Measurements from ENCODE around the gene HCN3.

HCN3 gene

DNA sequence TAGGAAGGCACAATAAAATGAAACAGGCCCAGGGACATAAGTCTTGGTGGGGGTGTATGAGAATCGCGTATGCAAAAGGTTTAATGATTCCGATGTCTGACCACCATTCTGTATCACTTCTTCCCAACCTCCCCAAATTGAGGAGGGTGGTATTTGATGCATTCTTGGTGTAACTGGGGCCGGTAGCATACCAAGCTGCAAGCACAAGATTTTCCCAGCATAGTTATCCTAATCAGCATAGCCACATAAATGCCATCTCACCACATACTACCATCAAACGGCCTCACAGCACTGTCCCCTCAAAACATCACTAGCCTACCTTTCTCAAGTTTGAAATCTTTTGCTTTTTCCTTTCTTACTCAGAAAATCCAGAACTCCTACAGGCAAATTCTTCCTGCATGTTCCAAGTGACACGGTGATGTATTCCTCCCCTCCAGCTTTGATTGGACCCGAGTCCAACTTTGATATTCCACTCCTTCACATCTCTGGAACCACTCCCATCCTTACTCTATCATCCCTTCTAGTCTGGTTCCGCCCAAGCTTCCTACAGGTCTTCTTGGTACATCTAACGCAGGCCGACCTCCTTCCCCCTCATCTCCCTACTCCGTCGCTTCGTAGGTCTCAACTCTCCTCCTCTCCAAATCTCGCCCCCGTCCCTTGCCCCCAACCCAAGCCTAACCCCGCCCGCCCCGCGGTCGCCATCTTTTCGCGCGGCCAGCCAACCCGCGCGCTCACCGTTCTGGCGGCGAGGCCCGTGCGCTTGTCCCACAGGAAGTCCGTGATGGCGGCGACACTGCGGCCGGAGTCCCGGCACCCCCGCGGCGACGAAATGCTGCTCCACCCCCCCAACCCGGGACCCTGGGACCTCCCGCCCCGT, 4.6 kb upstream of the HCN3 start (continued):
- TF ChIP-seq, protein P1, sequence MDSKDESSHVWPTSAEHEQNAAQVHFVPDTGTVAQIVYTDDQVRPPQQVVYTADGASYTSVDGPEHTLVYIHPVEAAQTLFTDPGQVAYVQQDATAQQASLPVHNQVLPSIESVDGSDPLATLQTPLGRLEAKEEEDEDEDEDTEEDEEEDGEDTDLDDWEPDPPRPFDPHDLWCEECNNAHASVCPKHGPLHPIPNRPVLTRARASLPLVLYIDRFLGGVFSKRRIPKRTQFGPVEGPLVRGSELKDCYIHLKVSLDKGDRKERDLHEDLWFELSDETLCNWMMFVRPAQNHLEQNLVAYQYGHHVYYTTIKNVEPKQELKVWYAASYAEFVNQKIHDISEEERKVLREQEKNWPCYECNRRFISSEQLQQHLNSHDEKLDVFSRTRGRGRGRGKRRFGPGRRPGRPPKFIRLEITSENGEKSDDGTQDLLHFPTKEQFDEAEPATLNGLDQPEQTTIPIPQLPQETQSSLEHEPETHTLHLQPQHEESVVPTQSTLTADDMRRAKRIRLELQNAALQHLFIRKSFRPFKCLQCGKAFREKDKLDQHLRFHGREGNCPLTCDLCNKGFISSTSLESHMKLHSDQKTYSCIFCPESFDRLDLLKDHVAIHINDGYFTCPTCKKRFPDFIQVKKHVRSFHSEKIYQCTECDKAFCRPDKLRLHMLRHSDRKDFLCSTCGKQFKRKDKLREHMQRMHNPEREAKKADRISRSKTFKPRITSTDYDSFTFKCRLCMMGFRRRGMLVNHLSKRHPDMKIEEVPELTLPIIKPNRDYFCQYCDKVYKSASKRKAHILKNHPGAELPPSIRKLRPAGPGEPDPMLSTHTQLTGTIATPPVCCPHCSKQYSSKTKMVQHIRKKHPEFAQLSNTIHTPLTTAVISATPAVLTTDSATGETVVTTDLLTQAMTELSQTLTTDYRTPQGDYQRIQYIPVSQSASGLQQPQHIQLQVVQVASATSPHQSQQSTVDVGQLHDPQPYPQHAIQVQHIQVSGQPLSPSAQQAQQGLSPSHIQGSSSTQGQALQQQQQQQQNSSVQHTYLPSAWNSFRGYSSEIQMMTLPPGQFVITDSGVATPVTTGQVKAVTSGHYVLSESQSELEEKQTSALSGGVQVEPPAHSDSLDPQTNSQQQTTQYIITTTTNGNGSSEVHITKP (tag by site-specific recombination; IDR thresholded peaks at IDR 0.05) = no peak
- TF ChIP-seq ZFP37 (tag by site-specific recombination; IDR thresholded peaks at IDR 0.05) (0 out of 2 replicates have a peak, but pooled peaks have one; percentile 46), ZNF514 (tag by site-specific recombination; IDR thresholded peaks at IDR 0.05) (no peak), KLF1 (tag by site-specific recombination; IDR thresholded peaks at IDR 0.05) (peak; percentile 67; the same call in 1 of the 2 replicates), KLF16 (tag by site-specific recombination; IDR thresholded peaks at IDR 0.05) (0 out of 2 replicates have a peak, but pooled peaks have one; percentile 28)
- TF ChIP-seq, protein P2, sequence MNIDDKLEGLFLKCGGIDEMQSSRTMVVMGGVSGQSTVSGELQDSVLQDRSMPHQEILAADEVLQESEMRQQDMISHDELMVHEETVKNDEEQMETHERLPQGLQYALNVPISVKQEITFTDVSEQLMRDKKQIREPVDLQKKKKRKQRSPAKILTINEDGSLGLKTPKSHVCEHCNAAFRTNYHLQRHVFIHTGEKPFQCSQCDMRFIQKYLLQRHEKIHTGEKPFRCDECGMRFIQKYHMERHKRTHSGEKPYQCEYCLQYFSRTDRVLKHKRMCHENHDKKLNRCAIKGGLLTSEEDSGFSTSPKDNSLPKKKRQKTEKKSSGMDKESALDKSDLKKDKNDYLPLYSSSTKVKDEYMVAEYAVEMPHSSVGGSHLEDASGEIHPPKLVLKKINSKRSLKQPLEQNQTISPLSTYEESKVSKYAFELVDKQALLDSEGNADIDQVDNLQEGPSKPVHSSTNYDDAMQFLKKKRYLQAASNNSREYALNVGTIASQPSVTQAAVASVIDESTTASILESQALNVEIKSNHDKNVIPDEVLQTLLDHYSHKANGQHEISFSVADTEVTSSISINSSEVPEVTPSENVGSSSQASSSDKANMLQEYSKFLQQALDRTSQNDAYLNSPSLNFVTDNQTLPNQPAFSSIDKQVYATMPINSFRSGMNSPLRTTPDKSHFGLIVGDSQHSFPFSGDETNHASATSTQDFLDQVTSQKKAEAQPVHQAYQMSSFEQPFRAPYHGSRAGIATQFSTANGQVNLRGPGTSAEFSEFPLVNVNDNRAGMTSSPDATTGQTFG (tag by site-specific recombination; IDR thresholded peaks at IDR 0.05; ENCODE audit: borderline replicate concordance) = no peak

DNA sequence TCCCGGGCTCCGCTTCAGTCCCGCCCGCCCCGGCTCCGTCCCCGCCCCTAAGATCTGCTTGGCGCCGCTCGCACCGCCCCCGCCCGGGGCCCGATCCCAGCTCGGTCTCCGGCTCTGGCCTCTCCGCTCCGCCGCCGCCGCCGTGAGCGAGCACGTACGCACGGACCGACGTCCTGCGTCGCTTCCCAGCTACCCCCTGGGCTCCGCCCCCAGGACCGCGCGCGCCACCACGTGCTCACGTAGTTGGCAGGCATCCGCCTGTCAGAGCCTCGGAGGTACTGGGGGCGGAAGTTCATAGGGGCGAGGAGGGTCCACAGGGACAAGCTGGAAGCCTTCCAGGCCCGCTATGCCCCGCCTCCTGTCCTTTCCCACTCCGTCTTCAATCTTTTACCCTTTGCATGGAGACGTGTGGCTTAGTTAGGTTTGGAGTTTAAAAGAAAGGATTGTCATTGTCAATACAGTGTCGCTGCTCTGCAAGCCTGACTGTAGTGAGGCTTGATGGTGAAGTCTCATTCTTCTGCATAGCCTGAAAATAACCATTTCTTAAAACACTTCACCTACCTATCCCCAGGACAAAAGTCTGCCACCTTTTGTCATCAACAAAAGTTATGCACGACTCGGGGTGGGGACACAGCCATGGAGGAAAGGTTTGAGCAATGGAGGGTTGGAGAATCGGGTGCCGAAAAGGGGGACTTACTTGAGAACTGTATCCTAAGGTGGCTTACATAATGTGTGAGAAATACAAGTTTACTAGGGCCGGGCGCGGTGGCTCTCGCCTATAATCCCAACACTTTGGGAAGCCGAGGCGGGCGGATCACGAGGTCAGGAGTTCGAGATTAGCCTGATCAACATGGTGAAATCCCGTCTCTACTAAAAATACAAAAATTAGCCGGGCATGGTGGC, 3.7 kb upstream of the HCN3 start, which contains the start of gene CLK2:
Gene CLK2 (minus strand): TSS at position 162 of the 903 bp plus-strand sequence. CDS start 2,527 bp downstream, outside the sequence.
- Histone ChIP-seq H3K36me3 (ENCODE audit: control insufficient read depth in 2 of 2, insufficient read depth in 1 of 2, low read length in 2 of 2) (peaks cover 16 to 36% of the 10 kb centered on the region in 2 experiments), H3K9me3 (ENCODE audit: control insufficient read depth, insufficient read depth, low read depth, low read length) (no peaks in the 10 kb centered on the region), H3K4me3 (ENCODE audit: low read depth, low read length) (peak within 1 kb of the TSS; percentile 88), H3K27ac (ENCODE audit: extremely low read depth, low read depth, low read length) (peak within 1 kb of the TSS; percentile 71), H3K4me1 (ENCODE audit: control insufficient read depth, insufficient read depth, low read length) (no peaks in the 10 kb centered on the region)
- POLR2A ChIA-PET = interaction anchor here (0.6 to 4.6 kb wide), 24 partner anchors 8 to 666 kb away, joined by 3 to 54 read pairs (median 6); partner anchors contain the start of genes ASH1L, ENTREP3, FDPS and SCAMP3
- CTCF ChIA-PET = interaction anchor here (0.6 to 5.2 kb wide), 4 partner anchors 14 to 66 kb away, joined by 3 to 45 read pairs (median 4); partner anchors contain the start of gene THBS3
- peak; percentile 11; the same call in 1 of the 2 replicates for TF ChIP-seq ZBTB8A (tag by site-specific recombination; IDR thresholded peaks at IDR 0.05)
- TF ChIP-seq IKZF3 (tag by site-specific recombination; IDR thresholded peaks at IDR 0.05) = peak; percentile 60
- TF ChIP-seq, protein P3, sequence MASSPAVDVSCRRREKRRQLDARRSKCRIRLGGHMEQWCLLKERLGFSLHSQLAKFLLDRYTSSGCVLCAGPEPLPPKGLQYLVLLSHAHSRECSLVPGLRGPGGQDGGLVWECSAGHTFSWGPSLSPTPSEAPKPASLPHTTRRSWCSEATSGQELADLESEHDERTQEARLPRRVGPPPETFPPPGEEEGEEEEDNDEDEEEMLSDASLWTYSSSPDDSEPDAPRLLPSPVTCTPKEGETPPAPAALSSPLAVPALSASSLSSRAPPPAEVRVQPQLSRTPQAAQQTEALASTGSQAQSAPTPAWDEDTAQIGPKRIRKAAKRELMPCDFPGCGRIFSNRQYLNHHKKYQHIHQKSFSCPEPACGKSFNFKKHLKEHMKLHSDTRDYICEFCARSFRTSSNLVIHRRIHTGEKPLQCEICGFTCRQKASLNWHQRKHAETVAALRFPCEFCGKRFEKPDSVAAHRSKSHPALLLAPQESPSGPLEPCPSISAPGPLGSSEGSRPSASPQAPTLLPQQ (tag by site-specific recombination; IDR thresholded peaks at IDR 0.05) = peak; percentile 98
- TF ChIP-seq, protein P4, sequence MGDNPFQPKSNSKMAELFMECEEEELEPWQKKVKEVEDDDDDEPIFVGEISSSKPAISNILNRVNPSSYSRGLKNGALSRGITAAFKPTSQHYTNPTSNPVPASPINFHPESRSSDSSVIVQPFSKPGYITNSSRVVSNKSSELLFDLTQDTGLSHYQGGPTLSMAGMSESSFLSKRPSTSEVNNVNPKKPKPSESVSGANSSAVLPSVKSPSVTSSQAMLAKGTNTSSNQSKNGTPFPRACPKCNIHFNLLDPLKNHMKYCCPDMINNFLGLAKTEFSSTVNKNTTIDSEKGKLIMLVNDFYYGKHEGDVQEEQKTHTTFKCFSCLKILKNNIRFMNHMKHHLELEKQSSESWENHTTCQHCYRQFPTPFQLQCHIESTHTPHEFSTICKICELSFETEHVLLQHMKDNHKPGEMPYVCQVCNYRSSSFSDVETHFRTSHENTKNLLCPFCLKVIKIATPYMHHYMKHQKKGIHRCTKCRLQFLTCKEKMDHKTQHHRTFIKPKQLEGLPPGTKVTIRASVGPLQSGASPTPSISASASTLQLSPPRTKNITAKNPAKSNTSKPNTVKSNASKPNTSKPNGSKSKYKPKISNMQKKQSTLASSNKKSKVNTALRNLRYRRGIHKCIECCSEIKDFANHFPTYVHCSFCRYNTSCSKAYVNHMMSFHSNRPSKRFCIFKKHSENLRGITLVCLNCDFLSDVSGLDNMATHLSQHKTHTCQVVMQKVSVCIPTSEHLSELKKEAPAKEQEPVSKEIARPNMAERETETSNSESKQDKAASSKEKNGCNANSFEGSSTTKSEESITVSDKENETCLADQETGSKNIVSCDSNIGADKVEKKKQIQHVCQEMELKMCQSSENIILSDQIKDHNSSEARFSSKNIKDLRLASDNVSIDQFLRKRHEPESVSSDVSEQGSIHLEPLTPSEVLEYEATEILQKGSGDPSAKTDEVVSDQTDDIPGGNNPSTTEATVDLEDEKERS (tag by site-specific recombination; IDR thresholded peaks at IDR 0.05) = no peak
- TF ChIP-seq ZBTB7A (tag by site-specific recombination; IDR thresholded peaks at IDR 0.05; ENCODE audit: low read depth) = no peak
- no peak for TF ChIP-seq ZNF837 (tag by site-specific recombination; IDR thresholded peaks at IDR 0.05)
- TF ChIP-seq, protein P5, sequence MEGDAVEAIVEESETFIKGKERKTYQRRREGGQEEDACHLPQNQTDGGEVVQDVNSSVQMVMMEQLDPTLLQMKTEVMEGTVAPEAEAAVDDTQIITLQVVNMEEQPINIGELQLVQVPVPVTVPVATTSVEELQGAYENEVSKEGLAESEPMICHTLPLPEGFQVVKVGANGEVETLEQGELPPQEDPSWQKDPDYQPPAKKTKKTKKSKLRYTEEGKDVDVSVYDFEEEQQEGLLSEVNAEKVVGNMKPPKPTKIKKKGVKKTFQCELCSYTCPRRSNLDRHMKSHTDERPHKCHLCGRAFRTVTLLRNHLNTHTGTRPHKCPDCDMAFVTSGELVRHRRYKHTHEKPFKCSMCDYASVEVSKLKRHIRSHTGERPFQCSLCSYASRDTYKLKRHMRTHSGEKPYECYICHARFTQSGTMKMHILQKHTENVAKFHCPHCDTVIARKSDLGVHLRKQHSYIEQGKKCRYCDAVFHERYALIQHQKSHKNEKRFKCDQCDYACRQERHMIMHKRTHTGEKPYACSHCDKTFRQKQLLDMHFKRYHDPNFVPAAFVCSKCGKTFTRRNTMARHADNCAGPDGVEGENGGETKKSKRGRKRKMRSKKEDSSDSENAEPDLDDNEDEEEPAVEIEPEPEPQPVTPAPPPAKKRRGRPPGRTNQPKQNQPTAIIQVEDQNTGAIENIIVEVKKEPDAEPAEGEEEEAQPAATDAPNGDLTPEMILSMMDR (tag by site-specific recombination; IDR thresholded peaks at IDR 0.05) = no peak
- TF ChIP-seq ZNF549 (tag by site-specific recombination; IDR thresholded peaks at IDR 0.05) = no peak
- no peak for TF ChIP-seq ZNF416 (tag by site-specific recombination; IDR thresholded peaks at IDR 0.05)
- TF ChIP-seq, protein P6, sequence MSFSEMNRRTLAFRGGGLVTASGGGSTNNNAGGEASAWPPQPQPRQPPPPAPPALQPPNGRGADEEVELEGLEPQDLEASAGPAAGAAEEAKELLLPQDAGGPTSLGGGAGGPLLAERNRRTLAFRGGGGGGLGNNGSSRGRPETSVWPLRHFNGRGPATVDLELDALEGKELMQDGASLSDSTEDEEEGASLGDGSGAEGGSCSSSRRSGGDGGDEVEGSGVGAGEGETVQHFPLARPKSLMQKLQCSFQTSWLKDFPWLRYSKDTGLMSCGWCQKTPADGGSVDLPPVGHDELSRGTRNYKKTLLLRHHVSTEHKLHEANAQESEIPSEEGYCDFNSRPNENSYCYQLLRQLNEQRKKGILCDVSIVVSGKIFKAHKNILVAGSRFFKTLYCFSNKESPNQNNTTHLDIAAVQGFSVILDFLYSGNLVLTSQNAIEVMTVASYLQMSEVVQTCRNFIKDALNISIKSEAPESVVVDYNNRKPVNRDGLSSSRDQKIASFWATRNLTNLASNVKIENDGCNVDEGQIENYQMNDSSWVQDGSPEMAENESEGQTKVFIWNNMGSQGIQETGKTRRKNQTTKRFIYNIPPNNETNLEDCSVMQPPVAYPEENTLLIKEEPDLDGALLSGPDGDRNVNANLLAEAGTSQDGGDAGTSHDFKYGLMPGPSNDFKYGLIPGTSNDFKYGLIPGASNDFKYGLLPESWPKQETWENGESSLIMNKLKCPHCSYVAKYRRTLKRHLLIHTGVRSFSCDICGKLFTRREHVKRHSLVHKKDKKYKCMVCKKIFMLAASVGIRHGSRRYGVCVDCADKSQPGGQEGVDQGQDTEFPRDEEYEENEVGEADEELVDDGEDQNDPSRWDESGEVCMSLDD (tag by site-specific recombination; IDR thresholded peaks at IDR 0.05) = no peak

Data from HEK293 (cell line).